Myocyte (in vitro differentiated cells): Measurements from ENCODE around the gene EXT2. TPM values are rescaled to one million over a fixed set of nuclear protein-coding genes. Genes with fewer than 3 reads are reported as not detected.

Experiments
- DNase-seq: peaks from one replicate; pipeline ENCODE4 v3.0.0-alpha.2; 2012; ENCODE audit warnings: low read depth
- total RNA-seq: library from RNA; depleted of rRNA; stranded (reverse); fragments of >200 nt; gene quantifications from 2 replicates; pipeline ENCODE4 v1.2.3, GENCODE V29; 2014

The EXT2 gene
- total RNA-seq, 1 donor from 2014 or later = 66.3 TPM

DNA sequence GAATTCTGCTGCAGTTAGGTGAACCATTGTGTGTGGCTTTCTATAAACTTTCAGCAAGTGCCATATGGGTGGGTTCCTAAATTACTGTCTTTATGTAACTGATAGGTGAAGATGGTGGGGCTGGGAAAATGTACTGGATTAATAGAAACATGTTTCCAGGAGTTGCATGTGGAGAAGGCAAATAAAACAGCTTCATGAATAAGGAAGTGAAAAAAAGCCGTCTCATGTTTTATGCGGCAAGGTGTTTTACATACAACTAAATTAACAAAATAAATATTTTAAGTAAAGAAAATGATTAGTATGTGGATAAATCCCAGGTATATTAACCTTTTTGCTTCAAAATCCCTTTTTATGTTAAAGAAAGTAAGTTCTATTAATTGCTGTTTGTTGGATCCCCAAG, 67.2 kb downstream of the EXT2 start:
- DNase-seq = no peak

GRCh38 chr11:44165432-44165831, 70.0 kb downstream of the EXT2 start:
- no peak for DNase-seq

DNA sequence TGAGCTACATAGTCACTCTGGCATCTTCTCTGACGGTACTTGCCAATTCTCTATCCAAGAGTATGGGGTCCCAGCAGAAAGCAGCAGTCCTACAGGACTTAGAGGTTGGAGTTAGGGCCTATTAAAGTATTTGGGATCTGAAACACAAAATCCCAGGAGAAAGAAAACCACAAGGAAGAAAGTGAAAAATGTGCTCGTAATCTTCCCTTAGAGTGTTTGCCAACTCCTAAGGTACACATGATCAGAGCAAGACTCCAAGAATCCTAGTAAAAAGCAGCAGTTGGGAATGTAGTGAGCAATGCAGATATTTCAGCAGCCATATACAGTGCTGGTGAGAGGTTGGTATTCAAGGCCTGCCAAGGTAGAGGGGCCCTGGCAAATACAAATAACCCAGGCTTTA, 71.6 kb downstream of the EXT2 start:
- no peak for DNase-seq

- peak; percentile 44 for DNase-seq
Measured at GRCh38 chr11:44171518-44171917, 76.0 kb downstream of the EXT2 start.

DNA sequence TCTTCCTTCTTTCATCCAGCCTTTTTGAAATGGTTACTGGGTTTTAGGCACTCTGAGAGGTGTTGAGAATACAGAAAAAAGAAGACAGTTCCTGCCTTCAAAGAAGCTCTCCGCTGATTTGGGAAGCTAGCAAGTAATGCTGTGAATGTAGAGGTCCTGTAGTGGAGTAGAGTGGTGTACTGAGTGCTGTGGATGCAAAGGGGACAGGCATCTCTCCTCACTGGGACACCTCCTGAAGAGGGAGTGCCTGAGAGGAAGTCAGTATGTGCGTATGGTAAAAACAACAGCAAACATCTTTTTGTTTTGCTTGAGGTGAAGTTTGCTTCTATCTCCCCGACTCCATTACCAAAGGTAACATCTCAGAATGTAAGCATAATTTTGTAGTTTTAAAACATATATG, 77.5 kb downstream of the EXT2 start:
- DNase-seq = no peak

DNA sequence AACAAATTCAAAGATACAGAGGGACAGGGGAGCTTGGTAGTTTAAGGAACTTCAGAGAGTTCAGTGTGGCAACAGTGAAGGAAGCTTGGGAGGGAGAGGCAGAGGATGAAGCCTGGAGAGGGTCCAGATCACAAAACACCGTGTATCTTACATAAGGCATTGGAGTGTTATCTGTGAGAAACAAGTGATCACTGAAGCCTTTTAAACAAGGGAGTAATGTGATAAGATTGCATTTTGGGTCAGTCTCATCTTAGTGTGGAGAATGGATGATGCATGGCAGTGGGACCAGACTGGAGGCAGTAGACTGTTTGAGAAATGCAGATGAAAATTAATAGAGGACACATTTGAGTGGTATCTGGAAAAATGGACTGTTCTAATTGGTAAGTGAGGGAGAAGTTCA, 79.4 kb downstream of the EXT2 start:
- no peak for DNase-seq

- DNase-seq = no peak
Measured at GRCh38 chr11:44176546-44177213, 81.2 kb downstream of the EXT2 start.

GRCh38 chr11:44177905-44178304, 82.4 kb downstream of the EXT2 start:
- DNase-seq = peak; percentile 53

DNA sequence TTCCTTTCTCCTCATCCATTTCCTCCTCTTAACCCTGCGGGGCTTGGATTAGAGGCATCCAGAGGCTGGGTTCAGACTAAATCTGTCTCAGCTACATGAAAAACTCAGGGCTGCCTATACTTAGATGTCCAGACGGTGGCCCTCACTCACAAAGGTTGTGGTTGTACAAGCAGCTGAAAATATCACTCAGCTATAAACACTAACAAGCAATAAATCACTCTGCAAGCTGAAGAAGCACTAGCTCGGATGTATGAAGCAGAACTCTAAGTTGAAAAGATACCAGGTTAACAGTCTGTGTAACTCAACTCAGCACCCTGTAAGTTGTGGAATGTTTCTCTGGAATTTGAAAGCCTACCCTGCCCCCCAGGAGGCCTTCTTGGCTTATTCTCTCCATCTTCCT, 82.9 kb downstream of the EXT2 start:
- peak; percentile 54 for DNase-seq

DNA sequence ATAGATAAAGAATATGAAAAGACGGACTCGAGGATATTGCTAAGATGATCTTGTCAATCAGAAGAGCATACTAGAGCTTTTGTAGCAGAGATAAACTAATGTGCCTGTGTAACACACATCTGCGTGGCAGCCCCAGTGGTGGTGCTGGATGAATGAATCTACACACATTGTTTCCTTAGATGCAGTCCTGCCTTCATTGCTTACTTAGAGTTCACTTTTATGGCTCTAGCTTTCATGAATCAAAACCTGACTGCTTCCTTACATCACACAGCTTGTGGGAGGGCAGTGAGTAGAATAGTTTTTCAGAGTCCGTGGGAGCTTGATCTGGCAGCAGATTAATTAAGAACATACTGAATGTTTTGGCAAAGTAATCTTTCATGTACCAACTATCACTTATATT, 83.7 kb downstream of the EXT2 start:
- no peak for DNase-seq

DNA sequence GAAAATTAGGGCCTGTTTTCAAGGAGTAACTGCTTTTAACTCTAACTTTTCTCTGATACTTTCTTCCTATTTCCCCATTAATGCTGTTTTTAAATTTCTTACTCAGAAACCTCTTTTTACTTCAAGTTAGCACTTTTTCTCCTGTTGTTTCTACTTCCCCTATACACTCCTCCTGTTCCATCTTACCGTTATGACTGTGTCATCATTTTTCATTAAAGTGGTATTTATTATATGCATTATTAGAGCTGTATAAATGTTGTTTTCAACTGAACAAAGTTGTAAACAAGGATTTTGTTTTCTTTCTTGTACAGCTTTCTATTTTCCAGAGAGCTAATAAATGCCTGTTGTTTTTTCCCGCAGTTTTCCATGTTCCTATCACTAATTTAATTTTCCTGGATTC, 84.6 kb downstream of the EXT2 start:
- no peak for DNase-seq

- no peak for DNase-seq
Measured at GRCh38 chr11:44185522-44185921, 90.0 kb downstream of the EXT2 start.

DNA sequence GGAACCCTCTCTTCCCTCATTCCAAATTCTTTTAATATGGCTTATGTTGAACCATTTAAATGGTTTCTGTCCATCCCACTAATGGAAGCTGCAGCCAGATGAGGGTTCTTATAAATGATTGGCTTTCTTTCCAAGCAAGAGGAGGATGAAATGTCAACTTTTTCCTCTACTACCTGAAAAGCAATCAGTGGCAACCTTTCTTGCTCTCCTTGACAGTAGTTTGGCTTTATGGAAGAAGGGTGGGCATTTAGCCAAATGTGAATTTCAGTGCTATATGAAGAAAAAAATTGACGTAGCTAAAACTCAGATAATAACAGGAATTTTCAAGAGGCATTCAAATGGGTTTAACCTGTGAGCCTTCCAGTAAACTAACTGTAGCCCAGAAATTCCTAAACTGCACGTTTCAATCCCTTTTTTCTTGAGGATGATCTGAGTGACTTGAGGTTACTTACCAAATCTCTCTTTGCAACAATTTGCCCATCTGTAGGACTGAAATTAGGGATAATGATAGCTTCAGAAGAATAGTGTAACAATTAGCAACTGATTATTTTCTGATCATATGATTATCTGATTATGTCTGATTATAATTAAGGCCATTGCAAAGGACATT, 90.9 kb downstream of the EXT2 start:
- DNase-seq = no peak

GRCh38 chr11:44188643-44189042, 93.2 kb downstream of the EXT2 start:
- peak; percentile 9 for DNase-seq

DNA sequence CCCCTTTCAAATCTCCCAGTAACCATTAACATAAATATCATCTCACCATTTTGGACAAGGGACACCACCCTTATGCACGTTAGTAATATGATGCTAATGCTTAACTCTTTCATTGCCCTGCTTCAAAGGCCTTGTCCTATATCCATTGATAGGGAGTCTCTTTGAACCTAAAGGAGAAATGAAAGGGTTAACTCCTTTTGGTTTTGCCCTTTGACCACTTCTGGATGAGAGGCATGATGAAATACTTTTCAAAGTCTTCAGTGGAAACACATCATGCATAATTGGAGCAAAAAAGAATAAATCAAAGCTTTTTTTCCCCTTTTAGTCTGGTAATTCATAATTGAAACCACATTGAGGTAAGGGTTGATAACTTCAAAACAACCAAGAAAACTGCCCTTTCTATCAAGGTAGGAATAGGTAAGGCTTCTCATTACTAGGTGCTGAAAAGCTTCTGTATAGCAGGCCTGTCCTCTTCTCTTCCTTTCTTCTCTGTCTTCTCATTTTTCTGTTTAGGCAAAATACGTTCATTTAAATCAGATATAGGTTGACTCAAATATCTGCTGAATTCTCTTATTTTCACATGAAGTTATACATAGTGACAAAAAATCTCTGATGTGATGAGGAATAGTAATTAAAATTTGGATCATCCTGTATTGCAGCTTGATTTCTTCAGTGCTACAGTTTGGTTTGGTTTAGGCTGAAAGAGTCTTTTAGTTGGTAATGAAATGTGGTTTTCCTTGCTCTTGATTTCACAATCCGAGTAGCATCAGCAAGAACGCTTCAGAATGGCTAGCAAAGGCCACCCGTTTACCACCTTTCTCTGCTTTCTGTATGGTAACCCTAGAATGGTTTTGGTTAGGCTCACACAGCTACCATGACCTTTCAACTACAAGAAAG, 94.8 kb downstream of the EXT2 start:
- no peak for DNase-seq

GRCh38 chr11:44190883-44191230, 95.4 kb downstream of the EXT2 start:
- no peak for DNase-seq

- no peak for DNase-seq
Measured at GRCh38 chr11:44191322-44192016, 96.0 kb downstream of the EXT2 start.

- no peak for DNase-seq
Measured at GRCh38 chr11:44192017-44192385, 96.5 kb downstream of the EXT2 start.

- no peak for DNase-seq
Measured at GRCh38 chr11:44192462-44193100, 97.1 kb downstream of the EXT2 start.

- DNase-seq = no peak
Measured at GRCh38 chr11:44193856-44194255, 98.4 kb downstream of the EXT2 start.

DNA sequence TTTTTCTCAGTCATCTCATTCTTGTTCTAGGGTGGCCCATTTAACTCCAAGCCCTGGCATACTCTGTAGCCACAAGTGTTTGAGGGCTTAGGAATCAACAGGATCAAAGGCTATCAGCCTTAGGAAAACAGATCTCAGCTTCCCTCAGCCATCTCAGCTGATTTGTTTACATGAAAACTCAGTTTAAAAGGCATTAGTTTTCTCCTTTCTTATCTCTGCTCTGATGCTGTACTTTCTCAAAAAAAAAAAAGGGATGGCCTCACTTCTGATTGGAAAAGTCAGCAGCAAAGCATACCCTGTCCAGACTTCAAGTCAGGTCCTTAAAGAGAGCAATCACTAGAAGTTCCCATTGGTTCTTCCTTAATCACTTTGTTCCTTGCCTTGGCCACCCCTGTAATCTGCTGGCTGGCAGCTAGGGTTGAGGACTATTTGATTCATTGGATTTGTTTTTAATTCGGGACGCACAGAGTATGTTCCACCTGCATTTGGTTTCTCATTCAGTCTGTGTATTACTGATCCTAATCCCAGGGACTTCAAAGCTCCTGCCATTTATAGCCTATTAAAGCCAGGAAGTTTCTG, 102.8 kb downstream of the EXT2 start:
- DNase-seq = no peak
